ENCODE data around the gene CLCN6. TPM values are rescaled to one million over a fixed set of nuclear protein-coding genes. Genes with fewer than 3 reads are reported as not detected.
"Not testable (repeated sequence)": the region's sequence is repeated elsewhere in the genome, so short reads cannot be mapped to it uniquely, and the experiment has no call there.

Gene CLCN6
- total RNA-seq, 1 donor from 2014 or later = 6.6 TPM

DNA sequence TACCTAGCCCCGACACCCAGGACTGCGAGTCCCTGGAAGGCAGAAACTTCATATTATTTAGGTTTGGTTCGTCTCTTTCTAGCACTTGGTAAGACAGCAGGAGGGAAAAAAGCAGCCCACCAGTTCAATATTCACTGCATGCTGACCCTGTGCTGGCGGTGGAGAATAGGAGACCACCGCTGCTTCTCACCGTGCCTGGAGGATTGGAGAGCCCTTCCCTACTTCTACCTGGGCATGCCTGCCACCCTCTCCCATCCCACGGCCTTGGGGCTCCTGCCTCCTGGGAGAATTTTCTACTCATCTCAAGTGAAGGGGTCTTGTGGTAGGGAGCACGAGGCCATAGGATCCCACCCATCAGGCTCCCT is 5.6 kb upstream of the CLCN6 start:
- FAIRE-seq = no peak
- TF ChIP-seq CTCF (IDR thresholded peaks at IDR 0.05; ENCODE audit: insufficient read depth, low read length, severe bottlenecking) = no peak
- H3K36me3 ChIP-seq (ENCODE audit: control insufficient read depth, insufficient read depth, low read length) = peaks cover 16% of the 10 kb centered on the region

GRCh38 chr1:11800756-11801433 is 5.1 kb upstream of the CLCN6 start:
- Histone ChIP-seq H3K4me3 (ENCODE audit: low read depth, low read length) (no peak overlapping the region), H3K27me3 (ENCODE audit: control insufficient read depth, insufficient read depth, low read length) (no peaks in the 10 kb centered on the region), H3K36me3 (ENCODE audit: control insufficient read depth, insufficient read depth, low read length) (peaks cover 13% of the 10 kb centered on the region)
- DNase-seq (ENCODE audit: low read depth) (no peak), FAIRE-seq (no peak)
- TF ChIP-seq CTCF (IDR thresholded peaks at IDR 0.05; ENCODE audit: insufficient read depth, low read length, severe bottlenecking) = no peak

More for the DNA sequence above, 5.6 kb upstream of the CLCN6 start:
- no peaks in the 10 kb centered on the region for H3K27me3 ChIP-seq (ENCODE audit: control insufficient read depth, insufficient read depth, low read length)
- DNase-seq (ENCODE audit: low read depth) = no peak
- no peak overlapping the region for H3K4me3 ChIP-seq (ENCODE audit: low read depth, low read length)

- no peak for FAIRE-seq
- no peak for DNase-seq (ENCODE audit: low read depth)
- peaks cover 11% of the 10 kb centered on the region for H3K36me3 ChIP-seq (ENCODE audit: control insufficient read depth, insufficient read depth, low read length)
- no peak for TF ChIP-seq CTCF (IDR thresholded peaks at IDR 0.05; ENCODE audit: insufficient read depth, low read length, severe bottlenecking)
- H3K27me3 ChIP-seq (ENCODE audit: control insufficient read depth, insufficient read depth, low read length) = no peaks in the 10 kb centered on the region
- H3K4me3 ChIP-seq (ENCODE audit: low read depth, low read length) = peak overlapping the region; percentile 41
Observed at GRCh38 chr1:11802616-11802972, 3.4 kb upstream of the CLCN6 start.

- TF ChIP-seq CTCF (IDR thresholded peaks at IDR 0.05; ENCODE audit: insufficient read depth, low read length, severe bottlenecking) = no peak
- FAIRE-seq = no peak
Observed at GRCh38 chr1:11802973-11803885, 2.8 kb upstream of the CLCN6 start.

DNA sequence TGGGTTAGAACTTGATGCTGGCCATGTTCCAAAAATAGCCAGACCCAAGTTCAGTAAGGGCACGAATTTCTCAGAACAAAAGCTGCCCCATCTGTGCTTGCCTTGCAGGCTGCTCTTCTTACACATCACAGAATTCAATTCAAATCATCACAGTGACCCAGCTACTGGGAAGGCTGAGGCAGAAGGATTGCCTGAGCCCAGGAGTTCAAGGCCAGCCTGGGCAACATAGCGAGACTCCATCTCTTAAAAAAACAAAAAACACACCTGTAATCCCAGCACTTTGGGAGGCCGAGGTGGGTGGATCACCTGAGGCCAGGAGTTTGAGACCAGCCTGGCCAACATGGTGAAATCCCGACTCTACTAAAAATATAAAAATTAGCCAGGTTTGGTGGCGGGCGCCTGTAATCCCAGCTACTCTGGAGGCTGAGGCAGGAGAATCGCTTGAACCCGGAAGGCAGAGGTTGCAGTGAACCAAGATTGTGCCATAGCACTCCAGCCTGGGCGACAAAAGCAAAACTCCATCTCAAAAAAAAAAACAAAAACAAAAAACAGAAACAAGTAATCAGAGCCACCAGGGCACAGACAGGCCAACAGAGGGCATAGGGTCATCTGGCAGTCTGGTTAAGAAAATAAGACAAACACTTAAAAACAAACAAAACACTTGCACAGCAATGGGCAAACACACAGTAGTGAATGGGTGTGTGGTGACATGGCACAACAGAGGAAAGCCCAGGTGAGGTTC is 1.9 kb upstream of the CLCN6 start:
- not testable (repeated sequence) for DNase-seq (ENCODE audit: low read depth); FAIRE-seq; H3K27me3 ChIP-seq (ENCODE audit: control insufficient read depth, insufficient read depth, low read length)
- Histone ChIP-seq H3K36me3 (ENCODE audit: control insufficient read depth, insufficient read depth, low read length) (peaks cover 12% of the 10 kb centered on the region), H3K4me3 (ENCODE audit: low read depth, low read length) (peak overlapping the region; percentile 79)

More at GRCh38 chr1:11802973-11803885, 2.8 kb upstream of the CLCN6 start:
- H3K36me3 ChIP-seq (ENCODE audit: control insufficient read depth, insufficient read depth, low read length) = peaks cover 11% of the 10 kb centered on the region
- DNase-seq (ENCODE audit: low read depth) = peak; percentile 83
- H3K4me3 ChIP-seq (ENCODE audit: low read depth, low read length) = peak overlapping the region; percentile 41
- H3K27me3 ChIP-seq (ENCODE audit: control insufficient read depth, insufficient read depth, low read length) = no peaks in the 10 kb centered on the region

All from bronchial epithelial cell (primary cell).